GM12801 (cell line): Measurements from ENCODE around the gene GID4.

Source experiments
- CTCF ChIP-seq: IDR thresholded peaks from one replicate; pipeline ENCODE4 v1.5.1; 2011; ENCODE audit warnings: control low read depth; ENCODE audit not compliant: insufficient read length; ENCODE audit errors: extremely low read depth

The GID4 gene

DNA sequence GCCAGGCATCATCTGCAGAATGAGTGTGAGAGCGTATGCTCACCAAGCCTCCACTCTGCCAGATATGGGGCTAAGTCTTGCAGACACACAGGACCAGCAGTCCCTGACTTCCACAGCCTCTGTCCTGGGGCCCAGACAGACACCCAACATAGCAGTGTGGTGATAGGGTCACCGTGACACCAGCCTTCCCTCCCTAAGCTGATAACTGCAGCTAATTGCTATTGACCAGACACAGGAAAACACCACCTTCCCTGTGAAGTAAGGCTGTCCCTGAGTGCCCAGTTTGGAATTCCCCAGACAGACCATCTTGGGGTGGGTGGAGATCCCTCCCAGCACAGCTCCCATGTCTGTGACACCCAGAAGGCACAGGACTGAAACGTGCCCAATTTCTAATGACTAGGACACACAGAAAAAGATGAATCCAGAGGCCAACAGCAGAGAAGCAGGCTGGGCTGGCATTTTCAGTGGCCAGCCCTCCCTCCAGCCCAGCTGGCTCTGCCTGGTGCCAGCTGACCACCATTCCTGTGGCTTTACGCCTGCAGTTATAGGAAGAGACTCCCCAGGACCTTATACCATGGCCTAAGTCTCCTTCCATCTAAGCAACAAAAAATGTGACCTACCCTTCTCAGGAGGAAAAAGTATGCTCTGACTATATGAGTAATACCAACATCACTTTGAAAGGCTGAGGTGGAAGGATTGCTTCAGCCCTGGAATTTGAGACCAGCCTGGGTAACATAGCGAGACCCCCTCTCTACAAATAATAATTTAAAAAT, 30.5 kb upstream of the GID4 start:
- no peak for TF ChIP-seq CTCF

- TF ChIP-seq CTCF: no peak
Observed at GRCh38 chr17:18009609-18010420, 29.4 kb upstream of the GID4 start.

DNA sequence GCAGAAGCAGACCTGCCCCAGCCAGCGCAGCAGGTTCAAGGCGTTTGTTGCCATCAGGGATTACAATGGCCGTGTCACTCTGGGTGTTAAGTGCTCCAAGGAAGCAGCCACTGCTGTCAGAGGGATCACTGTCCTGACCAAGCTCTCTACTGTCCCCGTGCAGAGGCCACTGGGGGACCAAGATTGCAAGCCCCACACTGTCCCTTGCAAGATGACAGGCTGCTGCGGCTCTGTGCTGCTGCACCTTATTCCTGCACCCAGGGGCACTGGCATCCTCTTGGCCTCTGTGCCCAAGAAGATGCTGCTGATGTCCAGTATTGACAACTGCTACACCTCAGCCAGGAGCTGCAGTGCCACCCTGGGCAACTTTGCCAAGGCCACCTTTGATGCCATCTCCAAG, 27.9 kb upstream of the GID4 start:
- no peak for TF ChIP-seq CTCF

DNA sequence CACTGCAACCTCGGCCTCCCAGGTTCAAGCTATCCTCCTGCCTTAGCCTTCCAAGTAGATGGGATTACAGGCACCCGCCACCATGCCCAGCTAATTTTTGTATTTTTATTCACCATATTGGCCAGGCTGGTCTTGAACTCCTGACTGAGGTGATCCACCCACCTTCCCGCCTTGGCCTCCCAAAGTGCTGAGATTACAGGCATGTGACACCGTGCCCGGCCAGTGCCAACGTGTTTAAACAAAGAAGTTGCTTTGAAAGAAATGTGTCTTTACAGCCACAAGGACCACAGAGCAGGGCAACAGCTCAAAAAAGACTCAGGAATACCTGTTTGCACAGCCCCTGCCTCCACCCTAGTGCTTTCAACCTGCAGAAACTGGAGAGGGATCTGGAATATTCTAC, 25.2 kb upstream of the GID4 start:
- no peak for TF ChIP-seq CTCF

DNA sequence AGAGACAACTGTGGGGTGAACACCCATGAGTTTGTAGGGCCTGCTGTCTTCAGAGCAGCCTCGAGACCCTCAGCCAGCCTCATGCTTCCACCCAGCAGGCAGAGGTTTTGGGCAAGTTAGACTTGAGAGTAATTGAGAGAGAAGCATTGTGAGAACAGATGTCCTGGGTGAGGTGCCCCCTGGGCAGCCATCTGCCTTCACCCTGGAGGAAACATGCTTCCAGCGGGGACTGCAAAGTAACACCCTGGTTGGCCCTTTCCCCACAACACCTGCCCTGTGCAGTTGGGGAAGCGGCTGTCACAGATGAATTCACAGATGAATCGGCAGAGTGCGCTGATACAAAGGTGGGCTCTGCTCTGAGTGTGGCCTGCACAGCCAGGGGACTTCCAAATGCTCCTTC, 23.6 kb upstream of the GID4 start:
- no peak for TF ChIP-seq CTCF

GRCh38 chr17:18016426-18016825, 22.8 kb upstream of the GID4 start:
- TF ChIP-seq CTCF: no peak

DNA sequence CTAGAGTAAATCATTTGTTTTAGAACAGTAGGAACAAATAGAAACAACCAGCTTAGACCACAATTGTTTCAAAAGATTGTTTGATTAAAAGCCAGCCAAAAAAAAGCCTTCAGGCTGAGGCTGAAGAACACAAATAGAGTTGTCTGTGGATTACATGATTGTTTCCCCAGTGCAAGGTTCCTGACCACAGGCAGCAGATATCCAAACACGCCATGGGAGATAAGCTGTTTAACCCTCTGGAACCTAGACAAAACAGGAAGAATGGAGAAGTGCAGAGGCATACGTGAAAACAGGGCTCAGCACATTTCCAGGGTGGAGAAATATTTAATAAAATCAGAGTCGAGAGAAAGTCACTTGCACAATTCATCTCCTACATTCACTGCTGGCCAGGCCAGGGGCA, 21.2 kb upstream of the GID4 start:
- no peak for TF ChIP-seq CTCF
